Activated CD4-positive, alpha-beta T cell treated with anti-CD3 and anti-CD28 coated beads for 1 hour (primary cell): ENCODE measurements around the gene KLHDC8A.
"Not testable (repeated sequence)": the region's sequence is repeated elsewhere in the genome, so short reads cannot be mapped to it uniquely, and the experiment has no call there.

Source experiments
- DNase-seq: peaks from one replicate; pipeline ENCODE4 v3.0.0-alpha.2; 2020

KLHDC8A gene

DNA sequence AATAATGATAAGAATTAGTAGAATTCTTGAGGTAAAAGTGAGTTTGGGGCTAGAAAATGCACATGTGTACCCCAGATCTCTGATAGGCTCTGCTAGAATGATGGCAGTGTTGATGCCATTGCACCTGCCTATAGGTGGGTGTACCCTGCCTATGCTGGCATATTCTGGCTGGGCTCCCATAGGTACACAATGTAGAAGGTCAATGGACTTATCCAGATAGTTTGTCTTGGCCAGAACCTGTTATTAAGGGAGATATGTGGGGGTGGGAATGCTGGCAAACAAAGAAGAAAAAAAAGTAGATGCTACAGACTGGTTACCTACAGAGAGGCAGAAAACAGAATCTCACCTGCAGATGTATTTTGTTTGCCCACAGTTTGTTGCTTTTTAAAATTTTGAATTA, 14.1 kb upstream of the KLHDC8A start:
- DNase-seq, result no peak

DNA sequence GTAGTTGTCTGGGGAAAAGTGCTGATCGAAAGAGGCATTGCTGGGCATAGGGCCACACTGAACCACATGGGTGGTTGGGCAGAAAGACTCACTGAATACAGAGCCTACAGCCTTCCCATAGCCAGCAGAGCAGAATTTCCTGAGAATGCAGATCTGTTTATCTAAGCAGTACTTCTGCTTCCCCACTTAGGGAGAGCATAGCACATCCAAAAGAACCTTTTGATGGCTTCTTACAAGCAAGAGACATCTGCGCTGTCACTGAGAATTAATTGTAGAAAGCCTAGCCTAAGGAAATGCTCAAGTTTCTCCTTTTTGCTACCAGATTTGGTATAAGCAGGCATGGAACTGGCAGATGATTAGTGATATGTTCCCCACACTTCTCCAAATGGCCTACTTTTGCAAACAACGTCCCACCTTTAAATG, 13.0 kb upstream of the KLHDC8A start:
- no peak for DNase-seq

DNA sequence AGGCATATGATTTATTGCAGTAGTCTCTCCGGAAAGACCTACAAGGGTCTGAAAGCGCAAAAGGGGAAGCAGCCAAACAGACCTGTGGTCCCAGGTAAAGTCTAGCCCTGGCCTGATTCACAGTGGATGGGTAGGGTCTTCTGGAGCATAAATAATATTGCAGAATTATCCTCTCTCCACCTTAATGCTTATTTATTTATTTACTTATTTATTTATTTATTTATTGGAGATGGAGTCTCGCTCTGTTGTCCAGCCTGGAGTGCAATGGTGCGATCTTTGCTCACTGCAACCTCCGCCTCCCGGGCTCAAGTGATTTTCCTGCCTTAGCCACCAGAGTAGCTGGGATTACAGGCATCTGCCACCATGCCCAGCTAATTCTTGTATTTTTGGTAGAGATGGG, 11.8 kb upstream of the KLHDC8A start:
- DNase-seq, result no peak

DNA sequence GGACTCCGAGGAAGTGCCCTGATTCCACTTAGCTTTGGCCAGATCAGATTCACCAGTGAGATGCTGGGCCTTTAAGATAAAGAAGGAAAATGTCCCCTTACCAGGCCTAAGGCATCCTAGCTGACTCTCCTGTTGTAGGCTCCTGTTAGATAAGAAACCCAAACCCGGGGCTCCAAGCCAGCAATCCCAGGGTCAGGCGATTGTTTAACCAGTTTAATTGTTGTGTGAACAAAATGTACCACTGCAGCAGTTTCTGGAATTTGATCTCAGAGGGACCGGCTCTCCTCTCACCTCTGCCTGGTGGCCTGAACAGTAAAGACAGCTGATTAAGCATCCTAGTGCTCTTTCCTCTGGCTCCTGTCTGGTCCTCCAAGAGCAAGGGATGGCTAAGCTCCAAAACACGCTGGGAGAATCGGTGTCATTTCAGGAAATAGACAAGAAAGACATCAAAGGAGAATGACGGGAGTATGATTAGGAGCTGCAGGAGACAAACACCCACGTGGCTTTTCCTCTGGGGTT, 9.3 kb upstream of the KLHDC8A start:
- no peak for DNase-seq

DNA sequence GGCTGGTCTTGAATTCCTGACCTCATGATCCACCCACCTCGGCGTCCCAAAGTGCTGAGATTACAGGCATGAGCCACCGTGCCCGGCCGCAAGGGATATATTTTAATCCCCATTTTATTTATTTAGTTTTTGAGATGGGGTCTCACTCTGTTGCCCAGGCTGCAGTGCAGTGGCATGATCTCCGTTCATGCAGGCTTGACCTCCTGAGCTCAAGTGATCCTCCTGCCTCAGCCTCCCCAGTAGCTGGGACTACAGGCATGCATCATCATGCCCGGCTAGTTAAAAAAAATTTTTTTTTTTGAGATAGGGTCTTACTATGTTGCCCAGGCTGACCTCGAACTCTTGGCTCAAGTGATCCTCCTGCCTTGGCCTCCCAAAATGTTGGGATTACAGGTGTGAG, 8.4 kb upstream of the KLHDC8A start:
- not testable (repeated sequence) for DNase-seq

DNA sequence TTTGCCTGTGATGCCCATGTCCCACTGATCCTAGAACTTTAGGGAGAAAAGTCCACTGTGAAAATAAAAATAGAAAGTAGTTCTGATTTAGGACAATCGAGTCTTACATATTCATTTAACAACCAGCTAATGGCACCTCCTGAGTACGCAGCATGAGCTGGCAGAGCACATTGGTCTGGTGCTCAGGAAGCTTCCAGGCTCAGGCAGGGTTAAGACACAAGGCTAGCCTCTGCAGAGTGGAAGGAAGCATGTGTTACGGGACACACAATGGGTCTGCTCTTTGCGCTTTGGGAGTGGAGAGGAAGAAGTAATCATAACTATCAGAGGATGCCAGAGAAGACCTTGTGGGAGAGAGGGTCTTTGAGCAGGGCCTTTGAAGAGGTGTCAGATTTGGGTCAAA, 4.2 kb upstream of the KLHDC8A start:
- no peak for DNase-seq

DNA sequence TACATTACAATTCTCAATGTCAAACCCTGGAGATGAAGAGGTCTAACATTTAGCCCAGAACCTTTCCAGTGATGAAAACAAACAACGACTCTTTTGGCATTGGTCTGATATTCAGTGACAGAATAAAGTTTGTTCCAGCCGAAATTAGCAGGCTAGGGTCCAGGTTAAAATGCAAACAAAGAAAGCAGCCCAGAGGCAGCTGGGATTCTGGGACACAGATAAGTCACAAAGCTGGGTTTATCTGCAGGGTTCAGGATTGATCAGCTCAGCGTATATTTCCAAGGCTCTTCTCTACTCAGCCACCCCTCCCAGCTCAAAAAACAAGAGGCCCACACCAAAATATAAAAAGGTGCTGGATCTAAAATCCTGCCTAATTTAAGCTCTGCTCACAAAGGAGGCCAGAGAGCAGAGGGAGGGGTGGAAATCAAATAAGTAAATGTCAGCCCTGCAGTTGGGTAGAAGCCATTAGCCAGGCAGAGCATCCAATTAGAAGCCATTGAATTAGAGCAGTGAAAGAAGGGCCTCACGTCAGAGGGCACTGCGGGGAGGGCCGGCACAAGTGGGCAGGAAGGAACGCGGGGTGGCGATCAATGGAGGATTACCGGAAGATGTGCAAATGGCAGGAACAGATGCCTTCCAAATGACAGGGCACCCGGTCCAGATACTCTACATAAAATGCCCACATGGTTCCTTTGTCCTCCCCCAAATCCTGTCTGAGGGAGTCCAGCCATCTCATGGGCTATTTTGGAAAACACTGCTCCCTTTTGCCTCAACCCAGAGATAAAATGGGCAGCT, 3.2 kb upstream of the KLHDC8A start:
- no peak for DNase-seq

DNA sequence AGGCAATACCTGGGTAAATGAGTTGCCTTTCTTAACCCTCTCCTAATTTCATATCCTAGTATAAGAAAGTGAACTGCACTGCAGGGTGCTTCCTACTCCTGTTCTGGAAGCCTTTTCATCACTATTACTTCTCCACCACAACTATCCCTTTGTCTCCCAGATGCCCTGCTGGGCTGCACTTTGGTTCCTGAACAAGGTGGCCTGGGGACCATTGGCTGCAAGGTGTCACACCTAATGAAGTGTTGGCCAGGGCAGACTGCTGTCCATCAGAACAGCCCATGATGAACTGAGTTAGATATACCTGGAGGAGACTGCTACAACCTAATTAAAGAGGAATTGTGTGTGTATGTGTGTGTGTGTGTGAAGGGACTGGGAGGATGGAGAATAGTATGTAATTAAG, 1.9 kb upstream of the KLHDC8A start:
- DNase-seq, result no peak

DNA sequence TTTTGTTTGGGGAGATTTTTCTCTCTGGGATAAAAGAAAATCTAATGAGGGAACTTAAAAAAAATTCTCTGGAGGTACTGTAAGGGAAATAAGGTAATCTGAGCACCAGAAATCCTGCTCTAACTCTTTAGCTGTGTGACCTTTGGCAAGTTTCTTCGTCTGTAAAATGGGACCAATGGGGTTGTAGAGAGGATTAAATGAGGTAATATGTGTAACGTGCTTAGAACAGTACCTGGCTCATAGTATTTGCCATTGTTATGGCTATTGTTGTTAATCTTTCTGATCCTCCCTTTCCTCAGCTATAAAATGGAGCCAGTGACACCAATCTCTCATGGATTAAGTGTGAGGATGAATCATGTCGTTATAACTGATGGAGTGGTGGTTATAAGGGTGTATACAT, 845 bp upstream of the KLHDC8A start:
- no peak for DNase-seq

DNA sequence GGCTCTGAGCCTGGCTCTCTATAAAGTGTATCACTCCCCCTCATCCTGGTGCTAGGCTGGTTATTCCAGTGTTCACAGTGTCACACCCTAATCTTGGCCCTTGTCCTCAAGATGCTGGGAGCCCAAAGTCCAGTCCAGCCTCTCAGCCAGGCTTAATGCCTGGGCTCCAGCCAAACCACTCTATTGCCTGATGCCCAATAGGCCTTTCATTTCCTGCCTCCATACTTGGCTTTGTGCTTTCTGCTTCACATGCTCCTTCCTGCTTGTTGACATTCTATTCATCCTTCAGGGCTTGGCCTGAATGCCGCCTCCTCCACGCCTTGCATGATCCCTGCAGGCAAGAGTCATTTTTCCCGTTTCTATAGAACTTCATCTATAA, 1.7 kb downstream of the KLHDC8A start:
- no peak for DNase-seq

DNA sequence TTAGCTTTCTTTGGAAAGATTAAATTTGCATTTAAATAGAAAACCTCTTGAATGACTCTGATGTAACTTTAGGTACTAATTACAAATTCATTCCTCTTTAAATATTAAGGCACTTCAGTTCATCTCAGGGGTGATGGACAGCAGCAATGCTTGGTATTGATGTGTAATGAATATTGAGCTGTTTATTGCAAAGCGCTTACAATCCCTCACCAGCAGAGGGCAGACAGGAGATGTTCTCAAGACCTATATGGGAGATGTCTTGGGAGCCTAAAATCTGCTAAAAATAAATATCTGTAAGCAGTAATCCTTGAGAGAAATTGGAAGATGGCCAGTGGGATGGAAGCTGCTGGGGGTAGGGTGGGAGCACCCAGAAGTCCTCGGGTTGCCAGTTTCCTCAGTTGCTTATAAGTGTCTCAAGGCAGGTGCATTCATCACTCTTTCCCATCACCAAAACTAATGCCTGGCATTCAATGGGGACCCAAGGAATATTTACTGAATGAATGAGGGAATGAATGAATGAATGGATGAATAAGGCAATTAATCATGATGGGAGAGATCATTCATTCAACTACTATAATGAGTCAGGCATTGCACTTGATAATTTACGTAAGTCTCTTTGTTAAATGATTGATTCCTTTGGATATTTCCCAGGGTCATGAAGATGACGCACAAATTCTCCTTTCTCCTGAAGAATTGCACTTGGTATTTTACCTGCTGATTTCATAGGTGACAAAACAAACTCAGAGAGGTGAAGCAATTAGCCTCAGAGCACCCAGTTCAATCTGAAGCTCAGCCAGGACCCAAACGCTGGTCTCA, 2.3 kb downstream of the KLHDC8A start:
- peak; percentile 26 for DNase-seq

DNA sequence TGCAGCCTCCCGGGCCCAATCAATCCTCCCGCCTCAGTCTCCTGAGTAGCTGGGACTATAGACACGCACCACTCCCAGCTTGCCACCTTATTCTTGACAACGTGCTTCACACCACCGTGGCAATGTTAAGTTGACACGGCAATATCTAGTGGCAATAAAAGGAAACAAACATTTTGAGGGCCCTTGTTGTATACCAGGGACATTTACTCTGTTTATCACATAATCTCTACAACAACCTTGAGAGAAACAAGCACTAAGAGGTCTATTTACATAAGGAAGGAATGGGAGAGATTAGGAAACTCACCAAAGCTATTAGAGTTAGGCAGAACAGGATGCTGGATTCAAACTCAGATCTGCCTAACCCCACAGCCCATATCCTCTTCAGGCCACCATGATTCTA, 3.1 kb downstream of the KLHDC8A start:
- DNase-seq, result no peak

DNA sequence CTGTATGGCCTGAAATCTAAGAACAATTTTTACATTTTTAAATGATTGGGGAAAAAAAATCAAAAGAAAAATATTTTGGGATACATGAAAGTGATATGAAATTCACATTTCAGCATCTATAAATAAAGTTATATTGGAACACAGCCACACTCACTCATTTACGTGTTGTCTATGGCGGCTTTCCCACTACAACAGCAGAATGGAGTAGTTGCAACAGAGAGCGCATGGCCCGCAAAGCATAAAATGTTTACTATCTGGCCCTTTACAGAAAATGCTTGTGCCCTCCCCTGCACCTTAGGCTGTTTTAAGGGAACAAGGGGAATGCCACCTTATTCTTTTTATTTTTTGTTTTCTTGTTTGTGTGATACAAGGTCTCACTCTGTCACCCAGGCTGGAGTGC, 3.5 kb downstream of the KLHDC8A start:
- DNase-seq, result no peak

DNA sequence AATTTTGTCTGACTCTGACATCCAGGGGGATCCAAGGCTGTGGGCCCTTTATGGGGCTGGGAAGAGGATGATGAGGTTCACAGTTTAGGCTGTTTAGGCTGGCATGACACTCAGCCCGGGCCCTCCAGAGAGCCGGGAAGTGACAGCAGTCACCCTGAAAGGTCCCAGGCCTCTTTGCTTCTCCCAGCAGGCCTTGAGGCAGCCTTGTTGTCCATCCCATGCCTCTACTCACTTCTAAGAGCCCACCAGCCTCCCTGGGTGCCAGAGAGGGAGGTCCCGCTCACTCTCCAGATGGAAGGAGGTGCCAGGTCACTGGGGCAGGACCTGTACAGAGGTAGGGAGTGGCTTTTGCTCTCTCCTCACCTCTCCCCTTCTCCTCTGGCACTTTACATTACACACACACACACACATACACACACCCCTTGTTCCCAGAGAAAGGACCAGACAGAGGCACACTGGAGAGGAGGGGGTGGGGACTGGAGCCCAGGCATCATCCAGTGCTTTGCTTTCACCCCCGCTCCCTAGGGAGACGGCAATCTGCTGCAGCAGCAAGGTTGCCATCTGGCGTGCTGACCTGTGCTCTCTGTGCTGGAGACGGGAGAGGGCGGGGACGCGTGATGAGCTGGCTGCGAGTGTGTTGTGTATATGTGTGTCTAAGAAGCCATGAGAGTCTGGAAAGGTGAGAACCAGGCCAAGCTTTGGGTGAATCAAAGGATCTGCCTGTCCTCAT, 4.6 kb downstream of the KLHDC8A start:
- DNase-seq, result no peak

DNA sequence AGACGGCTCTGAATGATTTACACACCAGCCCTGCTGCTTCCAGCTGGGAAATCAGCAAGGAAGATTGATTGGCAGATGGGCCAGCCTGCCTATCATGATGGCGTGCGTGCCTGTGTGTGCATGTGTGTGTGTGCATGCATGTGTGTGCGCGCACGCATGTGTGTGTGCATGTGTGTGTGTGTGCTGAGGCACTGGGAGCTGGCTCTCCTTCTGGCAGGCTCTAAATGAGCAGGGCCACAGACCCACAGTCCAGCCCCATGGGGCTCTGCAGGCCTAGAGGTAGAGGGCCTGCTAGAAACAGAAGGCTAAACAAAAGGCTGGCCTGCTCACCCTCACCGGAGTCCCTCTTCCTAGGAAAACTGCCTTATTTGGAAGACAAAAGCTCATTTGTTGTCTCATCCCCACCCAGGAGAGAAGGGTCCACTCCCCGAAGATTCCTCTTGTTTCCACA, 6.0 kb downstream of the KLHDC8A start:
- no peak for DNase-seq

DNA sequence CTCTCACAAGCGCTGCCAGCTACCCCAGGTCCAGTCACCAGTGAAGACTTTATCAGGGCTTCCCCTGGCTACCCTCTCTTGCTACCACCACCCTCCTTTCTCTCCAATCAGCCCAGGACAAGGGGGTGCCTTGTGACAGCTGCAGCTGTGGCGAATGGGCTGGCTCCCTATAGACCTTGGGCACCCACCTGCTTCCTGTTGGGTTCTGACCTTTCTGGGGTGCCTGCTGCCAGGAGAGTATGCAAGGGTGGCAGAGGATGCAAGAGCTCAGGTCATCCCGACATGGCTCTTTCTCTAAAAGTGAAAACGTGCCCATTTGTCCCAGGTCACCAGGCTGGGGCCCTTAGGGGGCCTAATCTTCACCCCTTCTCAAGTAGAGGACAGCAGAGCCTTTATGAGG, 6.6 kb downstream of the KLHDC8A start:
- DNase-seq, result no peak

DNA sequence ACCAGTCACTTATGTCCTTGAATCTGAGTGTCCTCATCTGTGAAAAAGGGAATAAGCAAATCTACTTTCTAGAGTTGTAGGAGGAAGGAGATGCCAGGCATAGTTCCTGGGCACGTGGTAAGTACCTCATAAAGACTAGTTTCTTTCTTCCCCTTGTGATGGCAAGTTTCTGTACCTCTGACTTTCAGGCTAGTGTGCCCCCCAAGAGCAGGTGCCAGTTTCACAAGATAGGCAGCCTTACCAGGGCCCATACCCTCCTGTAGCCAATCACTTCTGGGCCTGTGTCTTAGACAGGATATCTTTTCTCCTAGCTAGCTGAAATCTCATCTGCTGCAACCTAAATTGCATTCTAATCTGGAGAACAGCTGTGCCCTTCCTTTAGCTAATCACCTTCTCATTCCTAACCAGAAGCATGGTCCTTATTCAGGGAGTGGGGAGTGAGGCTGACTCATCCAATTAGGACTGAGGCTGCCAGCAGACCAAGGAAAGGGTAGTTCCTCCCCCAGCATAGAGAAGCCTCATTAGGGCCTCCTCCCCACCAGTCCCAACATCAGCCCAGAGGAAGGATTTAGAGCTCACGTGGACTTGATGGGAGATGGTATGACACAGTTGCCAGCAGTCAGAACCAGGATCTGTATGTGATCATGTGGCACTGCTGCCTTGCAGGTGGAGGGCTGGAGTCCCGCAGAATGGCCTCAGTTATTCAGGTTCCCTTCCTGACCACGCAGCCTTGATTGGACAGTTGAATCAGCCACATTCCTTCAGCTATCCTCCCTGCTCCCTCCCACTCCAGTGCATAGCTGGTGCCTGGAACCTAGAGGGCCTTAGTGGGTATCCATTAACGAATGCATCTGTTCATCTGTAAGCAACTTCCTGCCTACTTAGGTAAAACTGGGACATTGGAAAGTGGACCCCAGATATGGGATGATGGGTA, 7.9 kb downstream of the KLHDC8A start:
- DNase-seq, result no peak

DNA sequence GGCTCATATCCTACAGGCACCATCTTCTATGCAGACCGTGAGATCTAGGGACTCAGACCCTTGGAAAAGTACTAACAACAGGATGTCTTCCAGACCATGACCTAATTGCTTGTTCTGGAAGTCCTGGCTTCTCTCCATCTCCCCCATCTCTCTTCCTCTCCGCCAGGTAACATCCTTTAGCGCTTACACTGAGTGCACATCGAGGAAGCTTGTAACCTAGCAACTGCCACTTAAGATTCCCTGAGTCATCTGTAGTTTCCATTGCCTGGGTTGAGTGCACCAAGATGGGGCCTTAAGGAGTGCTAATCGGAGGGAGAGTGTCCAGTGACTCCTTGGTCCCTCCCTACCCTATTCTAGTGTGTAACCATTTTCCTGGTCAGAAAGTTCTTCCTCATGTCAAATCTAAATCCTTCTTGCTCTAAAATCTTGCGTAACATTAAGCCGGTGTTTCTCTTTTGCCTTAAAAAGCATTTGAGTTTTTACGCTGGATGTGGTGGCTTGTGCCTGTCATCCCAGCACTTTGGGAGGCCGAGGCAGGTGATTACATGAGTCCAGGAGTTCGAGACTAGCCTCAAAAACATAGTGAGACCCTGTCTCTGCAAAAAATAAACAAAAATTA, 9.7 kb downstream of the KLHDC8A start:
- DNase-seq, result no peak

DNA sequence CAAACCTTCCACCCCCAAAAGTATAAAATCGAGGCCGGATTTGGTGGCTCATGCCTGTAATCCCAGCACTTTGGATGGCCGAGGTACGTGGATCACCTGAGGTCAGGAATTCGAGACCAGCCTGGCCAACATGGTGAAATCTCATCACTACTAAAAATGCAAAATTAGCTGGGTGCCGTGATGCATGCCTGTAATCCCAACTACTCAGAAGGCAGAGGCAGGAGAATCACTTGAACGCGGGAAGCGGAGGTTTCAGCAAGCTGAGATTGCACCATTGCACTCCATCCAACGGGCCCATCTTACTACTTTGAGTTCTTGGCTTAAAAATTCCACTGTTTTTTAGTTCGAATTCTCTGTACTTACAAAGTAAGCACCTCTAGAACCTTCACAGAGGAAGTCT, 11.0 kb downstream of the KLHDC8A start:
- DNase-seq, result no peak

DNA sequence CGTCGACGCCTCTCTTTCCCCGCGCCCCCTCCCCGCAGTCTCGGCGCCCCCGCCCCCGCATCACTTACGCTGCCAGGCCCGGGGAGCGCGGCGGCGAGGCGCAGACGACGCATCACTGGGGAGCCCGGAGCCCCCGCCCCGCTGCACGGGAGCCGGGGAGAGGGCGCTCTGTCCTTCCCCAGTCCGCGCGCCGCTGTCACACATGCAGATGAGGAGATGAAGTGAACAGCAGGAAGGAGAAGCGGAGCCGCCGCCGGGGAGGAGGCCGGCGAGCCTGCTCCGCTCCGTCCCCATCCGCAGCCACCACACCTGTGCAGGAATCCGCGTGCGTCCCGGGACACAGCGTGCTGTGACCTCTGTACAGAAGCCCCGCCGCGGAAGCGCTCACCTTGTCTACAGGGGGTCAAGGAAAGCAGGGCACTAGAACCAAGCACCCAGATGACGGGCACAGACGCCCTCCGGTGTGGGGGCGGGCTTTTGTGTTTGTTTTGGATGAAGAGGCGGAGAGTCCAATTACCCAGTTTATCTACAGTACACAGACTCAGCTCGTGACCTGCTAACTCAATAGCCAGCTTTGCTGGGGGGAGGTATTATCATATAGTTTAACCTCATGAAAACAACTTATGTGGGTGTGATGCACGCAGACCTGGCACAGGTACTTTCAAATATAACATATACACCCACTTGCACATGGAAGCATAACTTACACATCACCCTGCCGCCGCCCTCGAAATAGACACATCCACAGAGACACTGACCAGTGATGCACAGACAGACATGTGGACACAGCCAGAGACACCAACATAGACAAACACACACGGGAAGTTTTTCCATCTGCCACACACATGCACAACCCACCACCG, 12.4 kb downstream of the KLHDC8A start:
- DNase-seq, result peak; percentile 27
